Right cardiac atrium (tissue), 5 donors: ENCODE measurements around the gene KCNG1. TPM values are rescaled to one million over a fixed set of nuclear protein-coding genes. Genes with fewer than 3 reads are reported as not detected.
A peak's percentile ranks its signal among the peaks of the same experiment; 100 is the strongest.

ENCODE experiments used
- ATAC-seq, 2 donors: fragments of 200-7000 bp; cut with Tn5 transposase; one replicate each; pipeline versions ENCODE4 v1.8.0 to v1.9.1; 2020; ENCODE audit warnings: moderate library complexity in 2 of 2, mild to moderate bottlenecking in 1 of 2
- DNase-seq, 3 donors: peaks; one replicate each; pipeline ENCODE4 v3.0.0-alpha.2; 2020
- H3K27ac ChIP-seq: one replicate; pipeline ENCODE4 v1.5.1; 2013; ENCODE audit warnings: mild to moderate bottlenecking, low read length, control low read depth, moderate library complexity
- H3K27me3 ChIP-seq: one replicate; pipeline ENCODE4 v1.6.1; 2013; ENCODE audit not compliant: control insufficient read depth, insufficient read depth
- H3K4me1 ChIP-seq: one replicate; pipeline ENCODE4 v1.6.1; 2013; ENCODE audit warnings: low read length; ENCODE audit not compliant: control insufficient read depth, insufficient read depth
- H3K4me3 ChIP-seq: one replicate; pipeline ENCODE4 v1.5.1; 2013; ENCODE audit warnings: low read length, control low read depth
- H3K9me3 ChIP-seq: one replicate; pipeline ENCODE4 v1.6.1; 2013; ENCODE audit warnings: low read length; ENCODE audit not compliant: control insufficient read depth
- WGBS: extraction: QIAGEN DNeasy Blood & Tissue Kit; methylation state at CpG from one replicate; pipeline ENCODE4 v1.1.7; 2013; 5-methylcytosine and 5-hydroxymethylcytosine counted together
- intact Hi-C, 4 donors: fragments of 100-400 bp; cut with DNase I; formaldehyde crosslinking; loops; one replicate each; pipeline versions ENCODE4 v1.11.0 to v1.14.0; 2022 to 2023
- polyA plus RNA-seq: library from polyadenylated mRNA; stranded (reverse); fragments of 200-250 nt; gene quantifications from one replicate; pipeline ENCODE4 v1.2.3, GENCODE V29; 2013
- total RNA-seq, 4 donors: library from RNA; stranded (reverse); fragmentation: NEBNext Ultra II Directional; extraction: Animal tissue kit (Norgen Biotek cat#: 25700); gene quantifications; one replicate each; pipeline ENCODE4 v1.2.1, GENCODE V29; 2021
- donor health status: healthy with polysubstance abuse.
- donor health status: DM: no; HTN: yes; CAD: no.
- donor health status: DM: no; HTN: no; CAD: no.
- donor health status: DM: no; HTN: yes; CAD: no; lungs with severe emphysema.
- donor health status: DM: yes; HTN: yes; CAD: no.

The KCNG1 gene
- total and polyA plus RNA-seq, 5 donors, result 0.41 to 1.7 (median 1.1) TPM

DNA sequence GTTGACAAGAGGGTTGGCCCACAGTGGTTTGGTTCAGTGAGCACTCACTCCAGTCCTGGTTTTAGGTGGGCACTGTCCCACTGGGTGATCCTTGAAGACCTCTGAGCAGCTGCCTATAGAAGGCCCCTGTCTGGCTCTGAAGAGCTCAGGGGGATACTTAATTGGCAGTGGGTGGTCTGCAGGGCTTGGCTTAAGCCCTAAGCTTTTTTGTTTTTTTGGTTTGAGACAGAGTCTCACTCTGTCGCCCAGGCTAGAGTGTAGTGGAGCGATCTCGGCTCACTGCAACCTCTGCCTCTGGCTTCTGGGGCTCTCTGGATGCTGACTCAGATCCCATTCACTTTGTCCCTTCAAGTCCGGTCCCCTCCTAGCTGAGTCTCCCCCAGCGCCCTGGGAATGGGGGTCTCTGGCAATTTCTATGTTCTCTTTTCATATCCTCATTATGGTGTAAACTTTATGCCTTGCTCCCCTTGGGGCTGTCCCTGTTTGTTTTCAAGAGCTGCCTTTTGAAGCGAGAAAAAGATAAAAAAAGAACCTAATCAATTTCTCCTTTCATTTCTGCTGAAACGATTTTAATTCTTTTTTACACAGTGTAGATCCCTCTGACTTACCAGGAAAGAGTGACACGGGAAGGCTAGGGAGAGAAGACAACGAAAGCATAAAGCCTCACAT is 12.2 kb upstream of the KCNG1 start:
- H3K27me3 ChIP-seq, result no peaks in the 10 kb centered on the region
- H3K27ac ChIP-seq, result no peak overlapping the region
- H3K4me1 ChIP-seq, result no peaks in the 10 kb centered on the region
- H3K4me3 ChIP-seq, result no peak overlapping the region
- ATAC-seq (no peak), DNase-seq (no peak)
- intact Hi-C loops, result no loop called here
- WGBS, result 71% methylated on average over 9 of the region's 9 CpGs
- no peaks in the 10 kb centered on the region for H3K9me3 ChIP-seq

DNA sequence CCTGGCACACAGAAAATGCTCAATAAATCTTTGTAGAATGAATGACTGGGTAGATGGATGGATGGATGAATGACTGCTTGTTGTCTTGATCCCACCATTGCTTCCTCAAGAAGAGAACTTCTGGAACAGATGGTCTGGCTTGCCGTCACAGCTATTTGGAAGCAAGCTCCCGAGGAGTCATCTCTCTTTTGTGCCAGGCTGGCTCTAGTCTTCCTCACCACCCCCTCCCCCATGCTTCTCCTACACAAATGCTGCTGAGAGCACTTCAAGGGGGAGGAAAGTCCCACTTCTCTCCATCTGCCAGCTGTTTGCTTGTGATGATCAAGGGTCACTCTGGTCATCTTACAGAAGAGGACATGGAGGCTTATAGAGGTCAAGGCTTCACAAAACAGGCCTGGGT is 11.6 kb upstream of the KCNG1 start:
- intact Hi-C loops, result no loop called here
- H3K27me3 ChIP-seq, result no peaks in the 10 kb centered on the region

DNA sequence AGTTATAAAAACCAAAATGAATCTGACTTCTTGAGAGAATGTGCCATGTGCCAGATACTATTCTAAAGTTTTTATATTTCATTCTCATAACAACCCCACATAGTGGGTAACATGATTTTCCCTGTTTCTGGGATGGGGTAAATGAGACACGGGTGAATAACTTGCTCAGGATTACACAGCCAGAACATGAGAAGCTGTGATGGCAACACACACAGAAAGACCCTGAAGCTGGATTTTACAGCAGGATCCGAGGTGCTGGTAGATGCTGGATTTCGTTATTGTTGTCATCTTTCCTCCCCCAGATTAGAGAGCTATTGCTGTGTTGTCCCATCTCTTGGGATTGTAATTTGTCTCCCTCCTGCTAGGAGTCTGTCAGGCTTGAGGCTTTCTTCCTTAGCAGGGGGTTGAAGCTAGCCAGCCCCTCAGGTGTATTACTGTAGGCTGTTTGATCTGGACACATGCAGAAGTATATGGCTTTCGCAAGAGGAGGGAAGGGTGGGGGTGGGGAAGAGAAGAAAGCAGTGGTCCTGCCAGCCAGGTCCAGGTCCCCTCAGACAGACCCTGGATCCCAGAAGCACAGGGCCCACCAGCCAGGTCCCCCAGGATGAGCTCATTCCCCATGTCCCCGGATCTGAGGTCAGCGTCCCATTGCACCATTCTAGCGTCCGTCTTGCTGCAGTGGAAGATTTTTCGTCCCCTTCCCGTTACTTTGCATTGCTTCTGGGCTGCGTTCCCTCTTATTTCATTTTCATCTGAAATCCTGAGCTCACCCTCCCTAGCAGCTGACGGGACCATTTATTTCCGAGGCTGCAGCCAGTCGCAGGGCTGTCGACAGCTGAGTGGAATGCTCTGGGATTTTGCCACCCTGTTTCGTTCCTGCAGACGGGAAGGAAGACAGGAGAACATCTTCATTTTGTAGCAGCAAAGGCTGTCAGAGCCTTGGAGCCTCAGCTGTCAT is 7.3 kb upstream of the KCNG1 start:
- 44% methylated on average over 17 of the region's 17 CpGs for WGBS
- no peaks in the 10 kb centered on the region for H3K27me3 ChIP-seq
- H3K9me3 ChIP-seq, result no peaks in the 10 kb centered on the region
- intact Hi-C loops, result no loop called here
- H3K4me1 ChIP-seq, result no peaks in the 10 kb centered on the region
- DNase-seq (peak in 1 of 3 donors; percentile 21), ATAC-seq (peak; percentile 40 to 57)
- no peak overlapping the region for H3K4me3 ChIP-seq
- no peak overlapping the region for H3K27ac ChIP-seq

More for the DNA sequence above, 11.6 kb upstream of the KCNG1 start:
- Histone ChIP-seq H3K4me3 (no peak overlapping the region), H3K9me3 (no peaks in the 10 kb centered on the region), H3K4me1 (no peaks in the 10 kb centered on the region), H3K27ac (no peak overlapping the region)
- ATAC-seq (no peak), DNase-seq (no peak)
- 58% methylated on average over 2 of the region's 2 CpGs for WGBS

DNA sequence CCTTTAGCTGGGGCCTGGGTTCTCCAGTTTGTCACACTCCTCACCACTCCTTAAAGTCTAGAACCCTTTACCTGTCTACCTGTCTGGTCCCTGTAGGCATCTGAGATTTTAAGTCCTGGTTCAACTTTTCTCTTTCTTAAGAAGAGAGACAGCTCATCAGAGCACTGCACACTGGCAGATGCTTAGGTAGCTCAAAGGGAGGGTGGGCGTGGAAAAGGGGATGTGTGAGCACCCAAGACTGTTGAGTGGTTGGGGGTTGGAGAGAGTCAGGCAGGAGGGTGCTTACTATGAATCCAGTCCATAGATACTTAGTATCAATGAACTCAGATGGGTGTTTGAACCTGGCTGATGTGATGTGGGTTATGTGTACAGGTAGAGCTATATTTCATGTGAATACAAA is 6.6 kb upstream of the KCNG1 start:
- no peak overlapping the region for H3K4me3 ChIP-seq
- 89% methylated on average over 1 of the region's 1 CpG for WGBS
- ATAC-seq (no peak), DNase-seq (no peak)
- no peaks in the 10 kb centered on the region for H3K27me3 ChIP-seq
- H3K27ac ChIP-seq, result no peak overlapping the region
- H3K9me3 ChIP-seq, result no peaks in the 10 kb centered on the region
- no peaks in the 10 kb centered on the region for H3K4me1 ChIP-seq
- intact Hi-C loops, result no loop called here

DNA sequence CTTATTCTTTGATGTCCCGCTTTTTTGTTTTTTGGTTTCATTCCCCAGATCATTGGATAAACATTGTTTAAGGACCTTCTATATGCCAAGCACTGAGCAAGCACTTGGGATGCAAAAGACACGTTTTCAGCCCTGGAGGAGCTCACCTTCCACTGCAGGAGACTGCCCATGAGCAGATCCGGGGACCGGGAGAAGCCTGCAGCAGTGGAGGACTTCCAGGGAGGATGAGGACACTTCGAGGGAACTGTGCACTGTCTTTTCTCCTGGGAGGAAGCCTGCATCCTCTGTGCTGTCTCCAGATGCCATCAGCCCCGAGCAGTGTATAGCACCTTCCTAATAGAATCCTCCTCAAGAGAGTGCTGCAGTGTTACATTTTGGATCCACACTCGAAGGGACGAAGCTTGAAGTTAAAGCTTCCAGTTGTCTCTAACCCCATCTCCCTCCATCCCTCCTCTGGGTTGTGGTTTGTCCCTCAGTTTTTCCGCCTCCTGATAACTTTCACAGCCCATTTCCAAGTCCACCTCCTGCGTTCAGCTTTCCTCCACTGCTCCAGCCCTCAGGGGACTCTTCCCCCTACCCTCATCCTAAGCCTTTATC is 5.8 kb upstream of the KCNG1 start:
- 31% methylated on average over 10 of the region's 10 CpGs for WGBS
- intact Hi-C loops, result no loop called here
- Histone ChIP-seq H3K4me1 (no peaks in the 10 kb centered on the region), H3K9me3 (no peaks in the 10 kb centered on the region), H3K27me3 (no peaks in the 10 kb centered on the region), H3K4me3 (no peak overlapping the region), H3K27ac (no peak overlapping the region)
- DNase-seq (no peak), ATAC-seq (no peak)

DNA sequence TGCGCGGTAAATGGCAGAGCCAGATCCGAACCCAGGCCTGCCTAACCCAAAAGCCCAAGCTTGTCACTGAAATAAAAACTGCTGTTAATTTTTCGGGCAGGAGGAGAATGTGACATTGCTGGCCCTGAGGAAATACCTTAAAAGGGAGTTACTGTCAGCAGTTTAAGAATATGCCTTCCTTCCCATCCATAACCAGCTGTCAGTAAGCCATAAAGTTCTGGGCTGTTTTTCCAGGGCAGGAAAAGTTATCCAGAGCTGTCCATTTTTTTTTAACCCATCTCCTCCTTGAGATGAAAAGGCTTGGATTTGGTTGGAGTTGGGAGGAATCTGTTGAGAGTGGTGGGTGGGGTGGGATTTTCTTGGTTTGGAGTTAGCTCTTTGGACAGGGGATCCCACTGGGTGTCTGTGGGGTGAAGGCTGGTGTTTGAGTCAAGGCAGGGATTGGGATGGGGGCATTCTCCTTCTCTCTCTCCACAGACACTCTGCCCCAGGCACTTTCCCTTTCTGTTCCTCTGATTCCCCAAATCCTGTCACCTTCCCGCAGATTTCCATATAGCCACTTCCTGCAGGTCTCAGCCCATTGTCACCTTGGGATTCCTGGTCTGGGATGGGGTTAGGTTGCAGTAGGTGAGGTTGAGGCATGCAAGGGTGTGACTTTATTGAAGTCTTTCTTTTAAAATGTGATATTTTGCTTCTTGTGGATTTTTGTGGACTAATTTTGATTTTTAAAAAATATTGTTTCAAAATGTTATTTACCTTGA is 4.3 kb upstream of the KCNG1 start:
- ATAC-seq, result no peak
- intact Hi-C loops, result no loop called here
- Histone ChIP-seq H3K4me3 (no peak overlapping the region), H3K27ac (no peak overlapping the region), H3K9me3 (no peaks in the 10 kb centered on the region), H3K27me3 (no peaks in the 10 kb centered on the region), H3K4me1 (no peaks in the 10 kb centered on the region)
- no peak for DNase-seq
- 65% methylated on average over 5 of the region's 5 CpGs for WGBS

DNA sequence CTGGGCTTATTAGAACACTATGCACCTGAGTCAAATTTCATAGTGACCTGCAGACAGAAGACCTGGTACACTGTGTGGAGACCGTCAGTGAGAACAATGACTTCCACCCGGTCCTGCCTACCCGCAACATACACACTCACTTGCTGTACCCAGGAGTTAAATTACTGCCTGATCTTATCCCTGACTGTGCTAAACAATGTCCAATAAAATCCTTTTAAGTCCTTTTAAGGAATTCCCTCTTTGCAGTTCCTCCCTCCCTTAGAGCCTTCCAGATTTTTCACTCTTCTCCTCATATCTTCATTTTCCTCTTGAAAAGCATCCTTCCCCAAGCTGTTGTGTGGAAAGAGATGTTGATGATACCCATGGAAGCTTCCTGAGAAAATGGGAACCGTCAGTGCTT is 3.4 kb upstream of the KCNG1 start:
- WGBS, result 63% methylated on average over 4 of the region's 4 CpGs
- no peaks in the 10 kb centered on the region for H3K4me1 ChIP-seq
- no peak overlapping the region for H3K27ac ChIP-seq
- intact Hi-C loops, result no loop called here
- no peak for ATAC-seq
- H3K4me3 ChIP-seq, result no peak overlapping the region
- no peaks in the 10 kb centered on the region for H3K27me3 ChIP-seq
- no peak for DNase-seq
- H3K9me3 ChIP-seq, result no peaks in the 10 kb centered on the region

DNA sequence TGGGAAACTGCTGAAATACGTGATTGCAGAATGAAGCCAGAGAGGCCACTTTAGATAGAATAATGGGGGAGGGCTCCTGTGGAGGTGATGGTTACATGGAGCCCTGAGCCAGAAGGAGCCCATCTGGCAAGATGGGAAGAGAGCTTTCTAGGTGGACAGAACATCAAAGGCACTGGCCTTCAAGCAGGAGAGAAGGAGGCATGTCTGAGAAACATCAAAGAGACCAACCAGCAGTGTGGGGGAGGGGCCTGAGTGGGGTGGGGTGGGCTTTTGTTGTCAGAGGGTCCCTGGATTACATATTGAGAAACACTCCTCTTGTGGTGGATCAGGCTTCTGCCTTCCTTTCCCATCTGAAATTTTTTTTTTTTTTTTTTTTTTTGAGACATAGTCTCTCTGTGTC is 1.9 kb upstream of the KCNG1 start:
- intact Hi-C loops, result no loop called here
- 69% methylated on average over 1 of the region's 1 CpG for WGBS
- DNase-seq (no peak), ATAC-seq (no peak)
- H3K4me3 ChIP-seq, result no peak overlapping the region
- H3K27ac ChIP-seq, result no peak overlapping the region
- no peaks in the 10 kb centered on the region for H3K27me3 ChIP-seq
- H3K4me1 ChIP-seq, result no peaks in the 10 kb centered on the region
- no peaks in the 10 kb centered on the region for H3K9me3 ChIP-seq

DNA sequence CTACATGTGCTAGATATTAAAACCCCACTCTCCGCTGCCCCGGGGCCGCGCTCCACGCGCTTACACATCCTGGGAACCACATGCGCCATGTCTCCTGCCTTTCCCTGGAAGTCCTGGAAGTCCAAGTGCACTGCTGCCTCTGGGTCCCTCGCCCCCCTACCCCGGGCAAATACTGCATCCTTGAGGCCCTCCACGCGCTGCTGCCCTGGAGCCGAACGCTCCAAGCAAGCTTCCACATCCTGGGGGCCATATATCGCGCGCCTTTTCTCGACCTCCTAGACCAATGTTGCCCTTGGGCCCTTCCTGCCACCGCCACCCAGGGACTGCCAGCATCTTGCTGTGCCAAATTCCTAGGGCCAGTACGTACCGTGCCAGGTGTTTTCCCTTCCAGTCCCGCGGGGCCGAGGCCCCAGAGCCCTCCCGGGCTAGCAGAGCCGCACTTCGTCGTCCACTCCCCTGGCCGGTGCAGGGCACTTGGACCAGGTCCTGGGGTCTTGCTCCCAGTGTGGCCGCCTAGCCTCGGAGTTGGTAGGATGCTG is 779 bp upstream of the KCNG1 start:
- peak; percentile 5 to 7 for ATAC-seq
- Histone ChIP-seq H3K4me3 (no peak overlapping the region), H3K9me3 (no peaks in the 10 kb centered on the region), H3K27ac (no peak overlapping the region), H3K4me1 (no peaks in the 10 kb centered on the region), H3K27me3 (no peaks in the 10 kb centered on the region)
- 26% methylated on average over 30 of the region's 30 CpGs for WGBS
- intact Hi-C loops, result no loop called here
- DNase-seq, result peak in 1 of 3 donors; percentile 56

DNA sequence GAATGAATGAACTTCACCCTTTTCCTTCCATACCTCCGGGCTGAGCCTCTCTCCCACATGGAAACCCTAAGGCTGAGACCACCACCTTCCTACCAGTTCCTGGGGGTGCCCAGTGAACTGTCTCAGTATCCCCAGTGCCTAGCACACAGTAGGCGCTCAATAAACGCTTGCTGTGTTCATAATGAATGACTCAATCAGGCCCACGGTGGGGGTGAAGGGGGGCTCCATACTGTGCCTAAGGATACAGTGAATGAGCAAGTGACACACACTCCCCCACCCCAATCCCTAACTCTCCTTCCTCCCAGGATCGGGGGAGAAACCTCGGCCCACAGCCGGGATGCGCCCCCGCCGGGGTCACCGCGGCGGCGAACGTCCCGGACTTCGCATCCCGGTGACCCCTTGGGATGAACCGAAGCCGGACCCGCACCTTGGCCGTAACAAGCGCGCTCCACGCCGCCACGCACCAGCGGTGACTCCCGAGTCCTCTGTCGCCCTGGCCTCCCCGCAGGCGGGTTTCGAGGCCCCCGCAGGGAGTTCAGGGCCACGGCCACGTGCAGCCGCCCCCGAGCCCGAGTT is 592 bp downstream of the KCNG1 start:
- H3K27me3 ChIP-seq, result no peaks in the 10 kb centered on the region
- no peak for ATAC-seq
- intact Hi-C loops, result no loop called here

More for the DNA sequence above, 592 bp downstream of the KCNG1 start:
- Histone ChIP-seq H3K4me3 (peak overlapping the region; percentile 34), H3K4me1 (no peaks in the 10 kb centered on the region), H3K27ac (no peak overlapping the region), H3K9me3 (no peaks in the 10 kb centered on the region)
- 8% methylated on average over 39 of the region's 39 CpGs for WGBS
- no peak for DNase-seq
